K562 (cell line): ENCODE data around the gene CCDC124. TPM values are rescaled to one million over a fixed set of nuclear protein-coding genes. Genes with fewer than 3 reads are reported as not detected.

ENCODE experiments used
- ATAC-seq: fragments of 200-7000 bp; cut with Tn5 transposase; 3 replicates; pipeline ENCODE4 v1.9.1; 2020; ENCODE audit warnings: moderate library complexity
- BruUV-seq: library from RNA; stranded (reverse); fragments of 400-500 nt; replicated peaks from 2 replicates; lab custom pipeline; 2021; lab: Mats Ljungman, UMichigan
- CTCF ChIA-PET: fragments of 300-600 bp; formaldehyde crosslinking; extraction: SDS; loops from one replicate; lab custom pipeline; 2021; ENCODE audit warnings: low intra/inter-chr PET ratio; lab: Yijun Ruan, JAX
- POLR2A ChIA-PET: fragments of 300-600, 350-650 bp; sonication (Branson Sonifier 250); formaldehyde crosslinking; extraction: SDS; loops from one replicate; lab custom pipeline; 2021; ENCODE audit warnings: antibody characterized with exemption, inconsistent platforms; lab: Yijun Ruan, JAX
- DNase-seq, 4 experiments: peaks; one replicate each; pipeline versions ENCODE4 v3.0.0 to v3.0.0-alpha.2; 2011 to 2018; ENCODE audit warnings: low spot score in 3 of 4, mixed read lengths in 3 of 4; ENCODE audit errors: extremely low read depth in 1 of 4
- FAIRE-seq: peaks from 2 replicates; lab custom pipeline; 2011; peaks lifted over from hg19 to GRCh38; lab: Jason Lieb, UNC
- H2AFZ ChIP-seq: 2 replicates; pipeline ENCODE4 v1.6.0; 2011; ENCODE audit warnings: low read depth, low read length, control low read depth, inconsistent platforms
- H3K27ac ChIP-seq: fragments of 200-600 bp; 3 replicates; pipeline ENCODE4 v1.8.0; 2011; ENCODE audit warnings: low read depth, mild to moderate bottlenecking, control low read depth, inconsistent platforms, low read length, moderate library complexity, mixed read lengths; ENCODE audit errors: extremely low read depth
- H3K27me3 ChIP-seq, 2 experiments: fragments of 300-600 bp in 1 of 2; 2 replicates in 1 of 2; 3 replicates in 1 of 2; pipeline versions ENCODE4 v1.6.0 to v1.8.0; 2011; ENCODE audit warnings: inconsistent platforms in 2 of 2, low read length in 2 of 2, mild to moderate bottlenecking in 1 of 2, mixed read lengths in 1 of 2, moderate library complexity in 1 of 2; ENCODE audit not compliant: control insufficient read depth in 2 of 2, insufficient read depth in 2 of 2
- H3K36me3 ChIP-seq: fragments of 300-600 bp; 3 replicates; pipeline ENCODE4 v1.8.0; 2011; ENCODE audit warnings: mild to moderate bottlenecking, low read length, inconsistent platforms; ENCODE audit not compliant: control insufficient read depth, insufficient read depth
- H3K4me1 ChIP-seq, 2 experiments: fragments of 200-600 bp in 1 of 2; replicated peaks in 1 of 2; 2 replicates in 1 of 2; 3 replicates in 1 of 2; pipeline versions ENCODE4 v1.5.1 to v1.8.0; 2011; ENCODE audit warnings: inconsistent platforms in 2 of 2, low read length in 2 of 2, mild to moderate bottlenecking in 1 of 2, mixed read lengths in 1 of 2, moderate library complexity in 1 of 2; ENCODE audit not compliant: control insufficient read depth in 2 of 2, insufficient read depth in 2 of 2
- H3K4me2 ChIP-seq: 2 replicates; pipeline ENCODE4 v1.6.1; 2011; ENCODE audit warnings: low read length, control low read depth, inconsistent platforms, mixed read lengths; ENCODE audit not compliant: insufficient read depth
- H3K4me3 ChIP-seq: fragments of 200-600 bp; sonication (generic), shearing (Covaris generic); 2 replicates; pipeline ENCODE4 v1.5.1; 2016; ENCODE audit warnings: control low read depth, inconsistent platforms
- H3K79me2 ChIP-seq: fragments of 200-600 bp; 3 replicates; pipeline ENCODE4 v1.8.0; 2011; ENCODE audit warnings: low read length, inconsistent platforms; ENCODE audit not compliant: control insufficient read depth, insufficient read depth
- H3K9ac ChIP-seq, 2 experiments: 2 replicates each; pipeline versions ENCODE4 v1.6.0 to v1.6.1; 2011; ENCODE audit warnings: low read depth in 2 of 2, low read length in 2 of 2, control low read depth in 1 of 2, inconsistent platforms in 1 of 2, mild to moderate bottlenecking in 1 of 2, mixed read lengths in 1 of 2; ENCODE audit not compliant: insufficient read depth in 1 of 2
- H3K9me1 ChIP-seq: one replicate; pipeline ENCODE4 v1.6.0; 2011; ENCODE audit warnings: inconsistent platforms, mild to moderate bottlenecking, low read length, moderate library complexity; ENCODE audit not compliant: control insufficient read depth, insufficient read depth
- H3K9me3 ChIP-seq: replicated peaks from 2 replicates; pipeline ENCODE4 v1.5.1; 2011; ENCODE audit warnings: low read depth, low read length, inconsistent platforms; ENCODE audit not compliant: control insufficient read depth, insufficient read depth
- H4K20me1 ChIP-seq: replicated peaks from 2 replicates; pipeline ENCODE4 v1.6.1; 2011; ENCODE audit warnings: low read length, inconsistent platforms, mixed read lengths; ENCODE audit not compliant: control insufficient read depth, insufficient read depth
- HNRNPK ChIP-seq: fragments of 200-400 bp; formaldehyde crosslinking; IDR thresholded peaks from one replicate; pipeline ENCODE4 v1.6.1; 2018; ENCODE audit warnings: mild to moderate bottlenecking, low read depth, low read length; ENCODE audit not compliant: poor library complexity, severe bottlenecking
- KLF10 ChIP-seq: fragments of 250-450 bp; sonication (Bioruptor Pico); IDR thresholded peaks from 2 replicates; pipeline ENCODE4 v1.6.1; 2021; ENCODE audit warnings: matching md5 sums
- MAX ChIP-seq: sonication (generic); formaldehyde crosslinking; IDR thresholded peaks from 2 replicates; pipeline ENCODE4 v1.9.0; 2022; ENCODE audit warnings: mild to moderate bottlenecking, missing genetic modification reagents
- POLR2AphosphoS2 ChIP-seq: IDR thresholded peaks from 2 replicates; pipeline ENCODE4 v1.6.1; 2012; ENCODE audit warnings: low read length, improper control_type of control experiment
- RBM34 ChIP-seq: fragments of 200-400 bp; formaldehyde crosslinking; IDR thresholded peaks from 2 replicates; pipeline ENCODE4 v1.6.1; 2018; ENCODE audit warnings: low read length, borderline replicate concordance; ENCODE audit not compliant: insufficient read depth
- RFX5 ChIP-seq: IDR thresholded peaks from 2 replicates; pipeline ENCODE4 v1.6.1; 2011; ENCODE audit warnings: low read depth, mild to moderate bottlenecking, improper control_type of control experiment, low read length
- SMAD2 ChIP-seq: fragments of 150-350 bp; IDR thresholded peaks from 2 replicates; pipeline ENCODE4 v1.6.1; 2014; ENCODE audit warnings: low read depth, mild to moderate bottlenecking, low read length
- U2AF1 ChIP-seq: fragments of 200-400 bp; formaldehyde crosslinking; optimal IDR thresholded peaks from 2 replicates; pipeline ENCODE3; 2017; ENCODE audit warnings: mild to moderate bottlenecking, low read depth, low read length, moderate library complexity
- ZNF586 ChIP-seq: fragments of 450-650 bp; formaldehyde crosslinking; conservative IDR thresholded peaks from 2 replicates; pipeline ENCODE4 v1.4.0; 2020; ENCODE audit warnings: mild to moderate bottlenecking, moderate library complexity
- WGBS: fragments of 100-300 bp; shearing (Covaris generic); methylation state at CpG from one replicate; pipeline ENCODE4 v1.1.6; 2016; ENCODE audit warnings: low coverage, mixed read lengths; ENCODE audit not compliant: insufficient coverage; ENCODE audit errors: missing lambda C conversion rate; 5-methylcytosine and 5-hydroxymethylcytosine counted together
- in situ Hi-C: fragments of 300-500 bp; cut with MboI; formaldehyde crosslinking; loops from 4 replicates; pipeline ENCODE4 v1.15.0; 2018; ENCODE audit warnings: inconsistent platforms, mixed read lengths
- intact Hi-C: fragments of 100-400 bp; cut with micrococcal nuclease; formaldehyde crosslinking; loops from 2 replicates; pipeline ENCODE4 v1.14.2; 2022
- polyA plus RNA-seq, 8 experiments: library from polyadenylated mRNA; depleted of rRNA in 4 of 8; stranded (reverse) in 5 of 8; unstranded in 3 of 8; fragments of >200 nt; fragmentation: Nextera tagmentation in 2 of 8; fragmentation: Illumina TruSeq in 1 of 8; extraction: Ambion mirVana in 2 of 8; extraction: Trizol in 1 of 8; gene quantifications; 2 replicates each; pipeline versions ENCODE4 v1.2.1 to v1.2.3, GENCODE V29; 2011 to 2014; ENCODE audit warnings: inconsistent platforms in 1 of 8, missing spikeins in 1 of 8
- total RNA-seq, 7 experiments: library from RNA; depleted of rRNA in 6 of 7; stranded (reverse); fragments of >200 nt in 6 of 7; fragmentation: Illumina TruSeq in 2 of 7; extraction: Trizol in 2 of 7; gene quantifications; 2 replicates each; pipeline versions ENCODE4 v1.2.1 to v1.2.3, GENCODE V29; 2011 to 2021; ENCODE audit warnings: low replicate concordance in 1 of 7
- TF ChIP-seq, protein P1 (sequence below): fragments of 450-650 bp; formaldehyde crosslinking; IDR thresholded peaks from 2 replicates; pipeline ENCODE4 v1.4.0; 2022; ENCODE audit warnings: missing genetic modification characterization

Gene CCDC124
- total and polyA plus RNA-seq, 9 of the 15 experiments (the other 6 are each of a cell fraction or from before 2014, with no cell fraction given) = 5.8 to 234 (median 40.1) TPM

GRCh38 chr19:17953316-17953801 is 20.5 kb downstream of the CCDC124 start:
- Histone ChIP-seq H3K4me2 (peak overlapping the region; percentile 76), H3K4me3 (no peak overlapping the region), H2AFZ (peak overlapping the region; percentile 84), H3K36me3 (no peaks in the 10 kb centered on the region), H3K9me1 (no peaks in the 10 kb centered on the region), H3K27me3 (no peaks in the 10 kb centered on the region), H3K27ac (peak overlapping the region; percentile 37; the same call in 2 of the 3 replicates), H3K79me2 (no peaks in the 10 kb centered on the region), H3K9me3 (no peaks in the 10 kb centered on the region), H3K9ac (peak overlapping the region; percentile 37 to 77; a peak in 2 of 4 replicates), H4K20me1 (no peaks in the 10 kb centered on the region), H3K4me1 (peaks cover 54 to 67% of the 10 kb centered on the region in 2 experiments)
- no TSS peak for BruUV-seq
- 32% methylated on average over 7 of the region's 7 CpGs for WGBS
- ChIA-PET CTCF (no interaction called here), POLR2A (interaction anchor here (0.6 to 2.0 kb wide), 8 partner anchors 9 to 131 kb away, joined by 3 to 14 read pairs (median 4); partner anchors contain the start of gene CCDC124)
- peak; percentile 6; the same call in 2 of the 3 replicates for ATAC-seq
- peak; percentile 29 for FAIRE-seq
- TF ChIP-seq MAX (CRISPR knock-in tag) (no peak), RFX5 (no peak), SMAD2 (no peak), HNRNPK (no peak), U2AF1 (no peak), ZNF586 (no peak), RBM34 (no peak), POLR2AphosphoS2 (no peak), KLF10 (no peak)
- TF ChIP-seq, protein P1, sequence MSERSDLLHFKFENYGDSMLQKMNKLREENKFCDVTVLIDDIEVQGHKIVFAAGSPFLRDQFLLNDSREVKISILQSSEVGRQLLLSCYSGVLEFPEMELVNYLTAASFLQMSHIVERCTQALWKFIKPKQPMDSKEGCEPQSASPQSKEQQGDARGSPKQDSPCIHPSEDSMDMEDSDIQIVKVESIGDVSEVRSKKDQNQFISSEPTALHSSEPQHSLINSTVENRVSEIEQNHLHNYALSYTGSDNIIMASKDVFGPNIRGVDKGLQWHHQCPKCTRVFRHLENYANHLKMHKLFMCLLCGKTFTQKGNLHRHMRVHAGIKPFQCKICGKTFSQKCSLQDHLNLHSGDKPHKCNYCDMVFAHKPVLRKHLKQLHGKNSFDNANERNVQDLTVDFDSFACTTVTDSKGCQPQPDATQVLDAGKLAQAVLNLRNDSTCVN (CRISPR knock-in tag) = no peak
- in situ Hi-C loops = no loop called here
- intact Hi-C loops = no loop called here
- no peak for DNase-seq
